OCI-LY7 (cell line): ENCODE results near the gene CRTC1.

Experiments used
- EZH2phosphoT487 ChIP-seq: fragments of 200-600 bp; sonication (generic); IDR thresholded peaks from 2 replicates; pipeline ENCODE4 v1.6.1; 2018; ENCODE audit warnings: low read depth, borderline replicate concordance, mild to moderate bottlenecking, mixed run types, antibody characterized with exemption, low read length, moderate library complexity, mixed read lengths
- TF ChIP-seq, protein P1 (sequence below): fragments of 200-600 bp; sonication (generic); conservative IDR thresholded peaks from 2 replicates; pipeline ENCODE4 v1.5.1; 2014; ENCODE audit warnings: mild to moderate bottlenecking, antibody characterized with exemption, low read length, moderate library complexity, mixed read lengths

GRCh38 chr19:18798384-18799352 lies 115.2 kb downstream of the CRTC1 start:
- TF ChIP-seq, protein P1, sequence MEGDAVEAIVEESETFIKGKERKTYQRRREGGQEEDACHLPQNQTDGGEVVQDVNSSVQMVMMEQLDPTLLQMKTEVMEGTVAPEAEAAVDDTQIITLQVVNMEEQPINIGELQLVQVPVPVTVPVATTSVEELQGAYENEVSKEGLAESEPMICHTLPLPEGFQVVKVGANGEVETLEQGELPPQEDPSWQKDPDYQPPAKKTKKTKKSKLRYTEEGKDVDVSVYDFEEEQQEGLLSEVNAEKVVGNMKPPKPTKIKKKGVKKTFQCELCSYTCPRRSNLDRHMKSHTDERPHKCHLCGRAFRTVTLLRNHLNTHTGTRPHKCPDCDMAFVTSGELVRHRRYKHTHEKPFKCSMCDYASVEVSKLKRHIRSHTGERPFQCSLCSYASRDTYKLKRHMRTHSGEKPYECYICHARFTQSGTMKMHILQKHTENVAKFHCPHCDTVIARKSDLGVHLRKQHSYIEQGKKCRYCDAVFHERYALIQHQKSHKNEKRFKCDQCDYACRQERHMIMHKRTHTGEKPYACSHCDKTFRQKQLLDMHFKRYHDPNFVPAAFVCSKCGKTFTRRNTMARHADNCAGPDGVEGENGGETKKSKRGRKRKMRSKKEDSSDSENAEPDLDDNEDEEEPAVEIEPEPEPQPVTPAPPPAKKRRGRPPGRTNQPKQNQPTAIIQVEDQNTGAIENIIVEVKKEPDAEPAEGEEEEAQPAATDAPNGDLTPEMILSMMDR = no peak
- TF ChIP-seq EZH2phosphoT487 = no peak
